ENCODE measurements around the gene SPTB.
A peak's percentile ranks its signal among the peaks of the same experiment; 100 is the strongest.

Gene SPTB

GRCh38 chr14:64723691-64724577 lies 155.8 kb downstream of the SPTB start:
- no peak for DNase-seq

DNA sequence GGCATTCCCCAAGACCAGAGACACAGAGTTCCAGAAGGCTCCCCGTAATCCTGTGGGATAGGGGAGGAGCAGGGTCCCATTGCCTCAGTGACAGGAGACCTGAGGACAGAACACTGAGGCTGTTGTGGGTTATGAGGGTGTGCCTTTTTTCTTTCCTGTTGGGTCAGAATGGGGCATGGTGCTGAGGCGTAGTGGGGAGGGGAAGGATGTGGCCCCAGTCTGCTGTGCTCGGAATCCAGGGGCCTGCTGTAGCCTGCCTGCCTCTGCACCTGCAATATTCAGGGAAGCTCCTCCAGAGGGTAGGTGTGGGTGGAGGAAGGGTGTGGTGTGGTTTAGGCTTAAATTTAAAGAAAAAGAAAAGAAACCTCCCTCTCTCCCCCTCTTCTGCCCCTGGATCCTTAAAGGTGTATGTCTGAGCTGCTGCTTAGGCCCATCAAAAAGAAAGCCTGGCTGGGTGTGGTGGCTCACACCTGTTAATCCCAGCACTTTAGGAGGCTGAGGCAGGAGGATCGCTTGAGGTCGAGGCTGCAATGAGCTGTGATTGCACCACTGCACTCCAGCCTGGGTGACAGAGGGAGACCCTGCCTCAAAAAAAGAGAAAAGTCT lies 156.8 kb downstream of the SPTB start:
- no peak for DNase-seq

DNA sequence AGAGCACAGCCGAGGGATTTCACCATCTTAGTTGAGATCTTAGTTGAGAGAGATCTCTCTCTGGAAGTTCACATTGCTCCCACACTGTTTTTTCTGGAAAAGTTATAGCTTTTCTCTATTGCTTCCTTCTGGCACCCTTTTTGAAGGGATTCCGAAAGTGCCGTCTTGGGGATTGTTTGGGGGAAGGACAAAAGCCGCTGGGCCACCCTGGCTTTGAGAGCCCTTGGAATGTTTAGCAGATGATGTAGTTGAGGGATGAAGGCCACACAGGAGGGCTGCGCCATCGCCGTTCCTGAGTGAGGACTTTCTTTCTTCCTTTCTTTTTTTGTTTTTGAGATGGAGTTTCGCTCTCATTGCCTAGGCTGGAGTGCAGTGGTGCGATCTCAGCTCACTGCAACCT lies 157.8 kb downstream of the SPTB start:
- no peak for DNase-seq

DNA sequence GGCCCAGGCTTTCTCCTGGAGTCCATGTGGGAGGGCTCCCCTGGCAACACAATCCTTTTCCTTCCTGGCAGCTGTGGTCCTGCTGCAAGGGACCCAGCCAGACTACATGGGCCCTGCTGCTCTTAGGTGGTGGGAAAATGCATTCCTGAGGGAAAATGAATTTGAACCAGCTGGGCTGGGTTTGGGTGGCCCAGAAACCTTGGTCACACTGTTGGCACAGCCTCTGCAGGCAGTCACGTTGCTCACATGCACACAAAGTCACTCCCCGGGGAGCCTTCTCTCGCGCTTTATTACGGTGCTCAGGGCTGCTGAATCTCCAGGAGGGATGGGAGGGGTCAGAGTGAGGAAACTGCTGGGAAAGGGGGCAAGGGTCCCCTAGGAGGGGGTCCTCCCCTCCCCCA lies 158.3 kb downstream of the SPTB start:
- peak; percentile 46 for DNase-seq

GRCh38 chr14:64720131-64720576 lies 159.6 kb downstream of the SPTB start:
- no peak for DNase-seq

GRCh38 chr14:64719601-64720000 lies 160.1 kb downstream of the SPTB start:
- DNase-seq: no peak

- DNase-seq: no peak
Measured at GRCh38 chr14:64718762-64719161, 160.9 kb downstream of the SPTB start.

DNA sequence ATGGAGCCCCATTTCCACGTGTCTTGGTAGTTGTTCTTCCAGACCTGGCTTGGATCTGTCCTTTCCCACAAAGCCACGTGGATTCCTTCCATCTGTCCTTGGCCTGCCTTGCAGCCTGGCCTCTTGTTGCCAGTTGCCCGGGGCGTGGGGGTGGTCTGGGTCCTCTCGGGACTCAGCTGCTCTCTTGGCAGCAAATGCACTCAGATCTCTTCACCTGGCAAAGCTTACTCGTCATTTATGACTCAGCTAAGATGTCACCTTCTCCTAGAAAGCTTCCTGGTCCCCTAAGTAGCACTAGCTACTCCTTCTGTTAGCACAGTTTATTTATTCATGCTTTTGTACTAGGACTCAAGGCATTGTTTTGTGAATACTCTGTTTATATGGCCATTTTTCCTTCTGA lies 161.8 kb downstream of the SPTB start:
- no peak for DNase-seq

GRCh38 chr14:64715628-64716412 lies 163.9 kb downstream of the SPTB start:
- DNase-seq: no peak

DNA sequence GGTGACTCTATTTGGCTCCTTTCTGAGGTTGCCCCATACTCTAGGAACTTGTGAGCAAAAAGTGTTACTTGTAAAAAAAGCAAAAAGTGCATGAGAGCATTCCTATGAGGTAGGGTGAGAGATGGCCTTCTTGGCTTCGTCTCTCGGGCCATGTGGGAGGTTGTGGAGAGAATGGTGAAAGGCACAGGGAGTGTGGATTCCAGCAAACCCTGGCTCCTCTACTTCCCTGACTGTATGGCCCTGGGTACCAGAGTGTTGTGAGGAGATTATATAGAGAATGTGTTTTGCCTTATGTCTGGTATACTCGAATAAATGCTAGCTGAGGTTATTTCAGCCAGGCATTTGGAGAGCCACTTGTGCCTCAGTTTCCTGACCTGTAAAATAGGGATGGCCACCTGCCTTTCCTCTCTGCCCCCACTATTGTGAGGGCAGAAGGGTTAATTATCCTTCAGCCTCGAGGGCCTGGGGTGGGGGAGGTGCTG lies 164.5 kb downstream of the SPTB start:
- DNase-seq: no peak

DNA sequence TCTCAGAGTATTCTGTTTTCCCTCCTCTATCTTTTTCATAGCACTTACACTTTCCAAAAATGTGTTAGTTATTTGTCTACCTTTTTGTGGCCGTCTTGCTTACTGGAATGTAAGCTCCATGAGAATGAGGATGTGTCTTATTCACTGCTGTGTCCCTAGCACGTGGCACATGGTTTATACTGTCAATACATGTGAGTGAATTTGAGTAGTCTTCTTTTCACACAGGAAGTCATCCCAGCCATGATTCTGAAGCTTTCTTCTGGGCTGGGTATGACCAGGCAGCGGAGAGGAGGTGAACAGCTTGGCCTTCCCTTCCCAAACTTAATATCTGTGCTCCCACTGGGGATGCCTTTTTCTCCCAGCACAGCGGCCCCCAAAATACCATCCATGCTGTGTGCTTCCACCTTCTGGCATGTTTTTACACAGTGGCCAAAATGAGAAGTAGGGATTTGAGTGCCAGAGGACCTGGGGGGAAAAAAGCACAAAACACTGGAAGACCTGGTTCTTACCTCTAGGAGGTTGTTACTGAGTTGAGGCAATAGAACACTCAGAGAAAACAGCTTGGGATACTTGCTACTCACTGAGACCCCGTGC lies 165.2 kb downstream of the SPTB start:
- DNase-seq: no peak

- no peak for DNase-seq
Measured at GRCh38 chr14:64713677-64714076, 166.0 kb downstream of the SPTB start.

DNA sequence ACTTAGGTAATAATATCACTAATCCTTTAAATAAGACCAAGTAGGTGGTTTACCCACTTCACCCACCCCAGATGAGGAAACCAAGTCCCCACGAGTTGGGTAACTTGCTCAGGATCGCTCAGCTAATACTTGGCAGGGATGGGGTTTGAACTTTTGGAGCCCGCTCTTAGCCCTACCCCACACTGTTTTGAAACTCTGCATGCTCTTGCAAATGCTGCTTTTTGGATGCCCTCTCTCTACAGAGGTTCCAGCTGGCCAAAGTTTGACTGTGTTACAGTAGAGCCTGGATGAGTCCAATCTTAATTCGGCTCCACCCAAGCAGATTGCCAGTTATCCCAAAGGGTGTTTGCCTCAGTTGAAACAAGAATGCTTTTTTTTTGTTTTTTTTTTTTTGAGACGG lies 168.7 kb downstream of the SPTB start:
- no peak for DNase-seq

DNA sequence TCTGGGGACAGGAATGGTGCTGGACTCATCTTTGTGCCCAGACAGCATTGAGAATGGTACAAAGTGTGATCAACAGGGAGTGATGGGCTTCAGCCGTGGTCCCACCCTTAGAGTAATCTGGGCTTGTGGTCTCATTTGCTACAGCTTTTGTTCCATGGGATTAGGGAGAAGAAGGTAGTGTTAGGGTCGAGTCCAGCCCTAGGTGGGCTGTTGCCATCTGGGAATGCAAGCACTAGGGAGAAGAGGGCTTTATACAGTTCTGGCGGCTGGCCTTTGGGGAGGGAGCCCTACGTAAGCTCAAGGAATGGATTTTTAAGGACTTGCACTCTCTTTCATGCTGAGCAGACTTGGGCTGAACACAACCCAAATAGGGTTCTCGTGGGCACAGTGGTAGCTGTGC lies 170.6 kb downstream of the SPTB start:
- DNase-seq: no peak

- no peak for DNase-seq
Measured at GRCh38 chr14:64708148-64709004, 171.3 kb downstream of the SPTB start.

GRCh38 chr14:64707661-64708060 lies 172.0 kb downstream of the SPTB start:
- no peak for DNase-seq

- no peak for DNase-seq
Measured at GRCh38 chr14:64706593-64707193, 173.0 kb downstream of the SPTB start.

- no peak for DNase-seq
Measured at GRCh38 chr14:64706119-64706592, 173.6 kb downstream of the SPTB start.

DNA sequence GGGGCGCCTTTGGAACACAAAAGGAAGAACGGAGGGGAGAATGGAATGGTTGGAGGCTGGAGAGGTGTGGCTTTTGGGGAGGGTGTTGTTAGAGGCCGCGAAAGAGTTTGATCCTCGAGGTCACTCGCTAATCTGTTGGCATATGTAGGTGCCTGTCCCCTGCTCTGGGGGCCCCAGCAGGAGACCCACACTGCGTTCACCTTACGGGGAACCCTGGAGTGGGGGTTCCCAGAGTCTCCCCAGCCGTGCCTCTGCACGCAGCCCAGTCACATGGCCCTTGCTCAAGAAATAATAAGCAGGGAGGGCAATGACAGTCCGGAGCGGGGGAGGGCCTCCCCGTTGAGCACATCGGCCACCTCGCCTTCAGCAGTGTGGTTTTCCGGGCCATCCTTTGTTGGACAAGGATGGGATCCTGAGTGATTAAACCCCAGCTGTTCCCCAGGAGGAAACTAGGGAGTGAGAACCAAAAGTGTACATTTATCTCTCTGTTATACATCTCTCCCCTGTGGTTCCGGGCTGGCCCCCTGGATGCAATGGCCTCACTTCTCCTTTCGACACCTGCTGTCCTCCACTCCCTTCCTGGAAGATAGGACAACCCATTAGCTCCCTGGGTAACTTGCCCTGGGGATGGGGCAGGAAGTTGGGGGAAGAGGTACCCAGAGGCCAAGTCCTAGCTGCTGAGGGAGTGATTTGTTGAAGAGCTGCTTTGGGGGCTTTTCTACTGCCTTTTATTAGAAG lies 174.2 kb downstream of the SPTB start:
- no peak for DNase-seq

GRCh38 chr14:64704743-64705380 lies 174.8 kb downstream of the SPTB start:
- no peak for DNase-seq
